HG03442 (cell line): ENCODE data around the gene EFEMP2.
"Not testable (repeated sequence)": the region's sequence is repeated elsewhere in the genome, so short reads cannot be mapped to it uniquely, and the experiment has no call there.

Experiments used
- ATAC-seq: cut with Tn5 transposase; IDR thresholded peaks from one replicate; pipeline ENCODE4 v1.9.1; 2021; ENCODE audit warnings: mild to moderate bottlenecking, moderate library complexity; ENCODE audit not compliant: unreplicated experiment

The EFEMP2 gene

DNA sequence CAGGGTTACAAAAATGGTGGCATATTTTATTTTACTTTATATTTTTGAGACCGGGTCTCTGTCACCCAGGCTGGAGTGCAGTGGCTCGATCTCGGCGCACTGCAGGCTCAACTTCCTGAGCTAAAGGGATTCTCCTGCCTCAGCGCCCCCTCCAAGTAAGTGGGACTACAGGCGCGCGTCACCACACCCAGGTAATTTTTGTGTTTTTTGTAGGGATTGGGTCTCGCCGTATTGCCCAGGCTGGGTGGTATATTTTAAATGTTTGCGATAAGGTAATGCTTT, 28.2 kb upstream of the EFEMP2 start:
- no peak for ATAC-seq

DNA sequence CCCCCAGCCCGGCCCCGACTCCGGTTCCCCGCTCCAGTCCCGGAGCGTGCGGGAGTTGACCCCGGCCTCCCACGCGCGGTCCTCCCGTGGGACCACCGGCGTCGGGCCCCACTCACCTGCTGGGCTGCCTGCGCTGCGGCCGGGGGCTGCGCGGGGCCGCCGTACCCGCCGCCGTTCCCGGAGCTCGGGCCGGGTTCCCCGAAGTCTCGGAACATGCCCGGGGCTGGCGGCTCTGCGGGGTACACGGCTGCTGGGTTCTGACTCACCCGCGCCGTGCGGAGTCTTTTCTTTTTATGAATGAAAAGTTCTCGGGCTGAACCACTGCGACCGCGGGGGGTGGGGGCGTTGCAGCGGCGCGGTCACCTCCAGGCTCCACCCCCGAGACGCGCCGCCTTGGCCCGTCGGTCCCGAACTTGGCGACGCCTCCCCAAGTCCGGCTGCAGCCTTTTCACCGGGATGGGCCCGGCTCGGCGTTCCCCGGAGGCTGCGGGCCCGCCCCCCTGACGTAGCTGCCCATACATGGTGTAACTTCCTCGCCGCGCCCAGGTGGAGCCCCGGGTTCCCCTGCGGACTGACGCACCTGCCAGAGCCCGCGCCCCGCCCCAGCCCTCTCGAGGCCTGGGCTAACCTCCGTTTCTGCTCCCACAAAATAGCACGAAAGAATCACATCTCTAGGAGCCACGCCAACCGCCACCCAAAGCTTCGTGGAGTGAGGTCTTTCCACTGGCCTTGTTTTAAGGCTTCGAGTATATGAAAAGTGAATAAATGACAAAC, 27.7 kb upstream of the EFEMP2 start, which contains the start of gene FOSL1:
TSS of gene FOSL1 (minus strand) at position 264 of the 774 bp plus-strand sequence. CDS start at position 215, 49 bp downstream.
- ATAC-seq, result peak; percentile 70

DNA sequence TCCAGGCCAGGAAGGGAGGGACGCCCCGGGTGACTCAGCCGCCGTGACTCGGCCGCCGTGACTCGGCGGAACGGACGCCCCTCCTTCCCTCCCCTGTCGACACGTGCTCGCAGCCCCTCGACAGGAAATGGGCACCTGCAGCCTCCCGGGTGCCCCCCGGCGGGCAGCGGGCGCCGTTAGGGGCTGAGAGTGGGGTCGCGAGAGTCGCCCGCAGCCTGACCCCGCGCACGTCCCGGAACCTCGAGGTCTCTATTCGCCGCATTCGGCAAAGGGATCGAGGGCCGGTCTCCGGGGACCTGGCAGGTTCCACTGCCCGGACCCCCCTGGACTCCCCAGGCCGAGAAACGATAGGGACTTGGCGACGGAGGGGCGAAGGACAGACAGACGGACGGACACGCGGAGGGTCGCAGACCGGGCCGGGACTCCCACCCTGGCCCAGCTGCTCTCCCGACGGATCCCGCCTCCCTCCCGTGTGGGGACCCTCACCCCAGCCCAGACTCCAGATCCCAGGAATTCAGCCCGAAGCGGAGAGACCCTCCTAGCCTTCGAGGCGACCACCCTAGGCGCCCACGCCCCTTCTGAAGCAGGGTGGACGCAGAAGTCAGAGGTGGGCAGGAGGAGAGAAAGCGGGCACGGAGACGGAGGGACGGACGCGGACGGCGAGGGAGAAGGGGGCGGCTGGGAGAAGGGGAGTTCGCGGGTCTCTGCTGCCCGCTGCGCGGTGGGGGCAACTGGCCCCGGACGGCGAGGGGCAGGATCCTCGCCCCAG, 26.9 kb upstream of the EFEMP2 start:
- ATAC-seq, result no peak

DNA sequence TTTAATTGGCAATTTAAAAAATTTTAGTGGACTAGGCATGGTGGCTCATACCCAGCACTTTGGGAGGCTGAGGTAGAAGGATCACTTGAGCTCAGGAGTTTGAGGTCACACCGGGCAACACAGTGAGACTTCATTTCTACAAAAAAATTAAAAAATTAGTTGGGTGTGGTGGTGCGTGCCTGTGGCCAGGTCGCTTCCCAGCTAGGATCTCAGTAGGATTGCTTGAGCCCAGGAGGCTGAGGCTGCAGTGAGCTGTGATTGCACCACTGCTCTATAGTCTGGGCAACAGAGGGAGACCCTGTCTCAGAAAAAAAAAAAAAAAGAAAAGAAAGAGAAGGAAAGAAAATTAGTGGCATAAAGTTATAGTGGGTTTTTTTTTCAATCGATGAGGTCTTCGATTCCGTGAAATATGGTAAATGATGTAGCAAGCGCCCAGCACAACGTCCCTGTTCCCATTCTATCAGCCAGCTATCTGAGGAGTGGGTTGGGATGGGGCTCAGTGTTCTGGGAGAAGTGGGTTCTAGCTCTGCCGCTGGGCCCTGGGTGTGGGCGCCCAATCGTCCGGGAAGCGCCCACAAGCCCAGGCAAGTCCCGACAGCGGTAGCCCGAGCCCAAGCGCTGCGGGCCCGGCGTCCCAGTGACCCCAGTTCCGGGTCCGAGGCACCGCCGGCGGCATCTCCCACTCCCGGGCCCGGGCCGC, 26.2 kb upstream of the EFEMP2 start:
- no peak for ATAC-seq

DNA sequence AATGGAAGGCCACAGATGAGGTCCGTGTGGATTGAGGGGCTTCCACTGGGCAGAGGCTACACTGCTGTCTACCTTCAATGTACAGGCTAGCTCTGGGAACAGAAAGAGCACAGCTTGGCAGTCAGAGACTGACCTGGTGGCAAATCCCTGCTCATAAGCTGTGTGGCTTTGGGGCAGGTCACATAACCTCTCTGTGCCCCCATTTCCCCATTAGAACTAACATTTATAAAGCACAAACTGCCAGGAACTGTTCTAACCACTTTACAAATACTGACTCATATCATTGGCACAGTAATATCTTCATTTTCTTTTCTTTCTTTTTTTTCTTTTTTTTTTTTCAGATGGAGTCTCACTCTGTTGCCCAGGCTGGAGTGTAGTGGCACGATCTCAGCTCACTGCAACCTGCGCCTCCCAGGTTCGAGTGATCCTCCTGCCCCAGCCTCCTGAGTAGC, 24.4 kb upstream of the EFEMP2 start:
- no peak for ATAC-seq

DNA sequence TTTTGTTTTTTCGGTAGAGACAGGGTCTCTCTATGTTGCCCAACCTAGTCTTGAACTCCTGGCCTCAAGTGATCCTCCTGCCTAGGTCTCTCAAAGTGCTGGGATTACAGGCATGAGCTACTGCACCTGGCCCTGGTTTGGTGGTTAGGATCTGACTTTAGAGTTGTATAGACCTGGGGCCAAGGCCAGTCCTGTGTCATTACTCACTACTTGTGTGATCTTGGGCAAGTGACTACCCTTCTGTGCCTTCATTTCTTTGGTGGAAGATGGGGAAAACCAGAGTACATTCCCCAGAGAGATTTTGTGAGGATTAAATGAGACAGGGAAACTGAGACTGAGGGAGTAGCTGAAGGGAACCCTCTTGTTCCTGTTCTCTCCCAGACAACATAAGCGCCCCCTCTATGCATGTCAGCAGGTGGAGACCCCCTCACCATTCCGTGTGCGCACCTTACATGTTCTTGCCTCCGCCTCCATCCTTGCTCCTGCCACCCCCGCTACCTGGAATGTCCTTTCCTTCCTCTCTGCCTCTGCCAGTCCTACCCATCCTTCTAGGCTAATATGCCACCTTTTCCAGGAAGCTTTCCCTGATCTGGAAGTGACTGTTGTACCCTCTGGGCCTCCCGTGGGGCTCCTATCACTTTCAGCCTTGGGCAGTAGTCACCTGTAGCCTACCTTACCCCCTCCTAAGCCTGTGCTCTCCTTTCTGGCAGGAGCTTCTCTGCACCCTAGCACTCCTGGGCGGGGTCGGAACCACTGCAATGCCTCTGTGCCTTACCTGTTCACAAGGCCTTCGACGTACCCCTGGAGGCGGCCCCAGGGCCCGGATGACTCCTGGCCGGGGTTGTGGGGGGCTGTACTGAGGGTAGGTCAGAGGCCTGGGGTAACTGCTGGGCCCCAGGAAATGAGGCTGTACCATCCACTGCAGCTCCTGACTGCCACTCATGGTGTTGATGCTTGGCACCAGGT, 23.7 kb upstream of the EFEMP2 start:
- no peak for ATAC-seq

DNA sequence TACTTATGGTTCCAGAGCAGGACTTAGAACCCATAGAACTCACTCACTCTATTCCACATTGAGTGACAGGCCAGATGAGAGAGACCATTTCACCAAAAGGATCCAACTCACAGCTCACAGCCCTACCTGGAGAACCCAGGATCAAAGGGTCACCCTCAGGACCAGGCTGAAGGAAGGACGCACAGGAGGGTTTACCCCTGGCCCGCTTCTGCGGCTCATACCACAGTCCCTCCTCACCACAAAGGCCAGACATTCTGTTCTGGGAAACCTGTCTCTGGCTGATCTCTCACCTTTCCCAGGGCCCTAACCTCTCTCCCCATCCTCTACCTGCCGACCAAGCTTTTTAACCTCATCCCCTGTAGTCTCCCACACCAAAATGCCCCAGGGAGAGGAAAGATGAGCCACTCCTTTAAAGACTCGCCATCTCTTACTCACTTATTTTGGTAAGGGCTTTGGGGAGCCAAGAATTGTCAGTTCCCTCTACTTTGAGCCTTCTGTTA, 22.9 kb upstream of the EFEMP2 start:
- ATAC-seq, result no peak

DNA sequence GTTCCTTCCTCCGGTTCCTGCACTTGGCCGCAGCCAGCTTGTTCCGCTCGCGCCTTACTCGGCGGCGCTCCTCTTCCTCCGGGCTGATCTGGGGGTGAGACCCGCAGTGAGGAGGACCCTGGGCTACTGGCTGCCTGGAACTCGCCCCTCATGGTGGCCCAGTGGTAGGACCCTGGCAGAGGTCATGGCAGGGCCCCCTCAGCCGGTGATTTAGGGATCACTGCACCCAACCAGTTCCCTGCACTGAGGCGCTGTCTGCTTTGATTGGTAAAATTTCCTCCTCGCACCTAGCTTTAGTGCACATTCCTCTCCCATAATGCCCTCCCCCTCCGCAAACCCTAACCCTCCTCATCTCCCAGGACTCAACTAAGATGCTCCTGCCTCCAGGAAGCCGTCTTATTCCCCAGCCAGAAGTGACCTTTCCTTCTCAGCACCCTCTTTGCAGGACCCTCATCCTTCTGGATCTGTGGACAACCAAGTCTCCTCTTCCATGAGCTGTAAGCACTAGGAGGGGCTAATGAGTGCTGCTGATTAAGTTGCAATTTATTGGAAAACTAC, 21.5 kb upstream of the EFEMP2 start:
- no peak for ATAC-seq

DNA sequence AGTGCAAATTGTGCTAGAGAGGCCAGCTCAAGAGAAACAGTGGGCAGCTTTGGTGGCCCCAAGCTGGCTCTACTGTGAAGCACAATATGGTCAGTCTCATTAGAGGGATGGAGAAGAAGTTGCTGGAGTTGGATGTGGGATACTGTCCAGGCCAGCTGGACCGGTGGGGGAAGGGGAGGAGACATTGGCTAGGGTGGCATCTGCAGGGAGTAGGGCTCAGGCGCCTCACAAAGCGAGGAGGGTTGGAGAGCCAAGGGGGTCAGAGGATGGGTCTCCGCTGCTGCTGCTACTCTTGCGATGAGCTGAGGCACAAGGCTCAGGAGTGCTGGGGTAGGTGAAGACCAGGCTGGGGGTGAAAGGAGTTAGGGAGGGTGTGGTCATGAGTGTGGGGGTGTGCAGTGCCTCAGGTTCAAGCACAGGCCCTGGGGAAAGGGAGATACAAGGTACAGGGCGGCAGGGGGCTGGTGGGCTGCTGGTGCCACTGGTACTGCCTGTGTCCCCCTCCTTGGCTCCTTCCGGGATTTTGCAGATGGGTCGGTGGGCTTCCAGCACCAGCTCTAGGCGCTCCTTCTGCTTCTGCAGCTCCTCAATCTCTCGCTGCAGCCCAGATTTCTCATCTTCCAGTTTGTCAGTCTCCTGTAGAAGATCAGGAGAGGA, 20.2 kb upstream of the EFEMP2 start:
- no peak for ATAC-seq

DNA sequence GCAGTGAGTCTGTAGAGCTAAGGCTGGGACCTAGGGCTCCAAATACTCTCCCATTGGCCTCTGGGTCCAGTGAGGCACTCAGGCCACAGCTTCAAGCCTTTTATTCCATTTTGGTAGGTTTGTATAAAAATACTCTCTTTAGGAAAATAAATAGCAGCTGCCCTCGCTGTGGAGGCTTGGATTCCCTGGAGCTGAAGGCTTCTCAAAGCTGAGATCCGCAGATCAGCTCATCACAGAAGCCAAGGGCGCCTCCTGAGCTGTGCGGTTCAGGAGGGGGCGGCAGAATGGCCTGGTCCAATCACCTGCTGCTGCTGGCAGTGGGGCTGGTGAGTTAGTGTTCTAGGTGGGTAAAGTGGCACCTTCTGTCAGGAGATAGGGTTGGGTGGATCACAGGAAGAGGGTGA, 19.5 kb upstream of the EFEMP2 start:
- not testable (repeated sequence) for ATAC-seq

DNA sequence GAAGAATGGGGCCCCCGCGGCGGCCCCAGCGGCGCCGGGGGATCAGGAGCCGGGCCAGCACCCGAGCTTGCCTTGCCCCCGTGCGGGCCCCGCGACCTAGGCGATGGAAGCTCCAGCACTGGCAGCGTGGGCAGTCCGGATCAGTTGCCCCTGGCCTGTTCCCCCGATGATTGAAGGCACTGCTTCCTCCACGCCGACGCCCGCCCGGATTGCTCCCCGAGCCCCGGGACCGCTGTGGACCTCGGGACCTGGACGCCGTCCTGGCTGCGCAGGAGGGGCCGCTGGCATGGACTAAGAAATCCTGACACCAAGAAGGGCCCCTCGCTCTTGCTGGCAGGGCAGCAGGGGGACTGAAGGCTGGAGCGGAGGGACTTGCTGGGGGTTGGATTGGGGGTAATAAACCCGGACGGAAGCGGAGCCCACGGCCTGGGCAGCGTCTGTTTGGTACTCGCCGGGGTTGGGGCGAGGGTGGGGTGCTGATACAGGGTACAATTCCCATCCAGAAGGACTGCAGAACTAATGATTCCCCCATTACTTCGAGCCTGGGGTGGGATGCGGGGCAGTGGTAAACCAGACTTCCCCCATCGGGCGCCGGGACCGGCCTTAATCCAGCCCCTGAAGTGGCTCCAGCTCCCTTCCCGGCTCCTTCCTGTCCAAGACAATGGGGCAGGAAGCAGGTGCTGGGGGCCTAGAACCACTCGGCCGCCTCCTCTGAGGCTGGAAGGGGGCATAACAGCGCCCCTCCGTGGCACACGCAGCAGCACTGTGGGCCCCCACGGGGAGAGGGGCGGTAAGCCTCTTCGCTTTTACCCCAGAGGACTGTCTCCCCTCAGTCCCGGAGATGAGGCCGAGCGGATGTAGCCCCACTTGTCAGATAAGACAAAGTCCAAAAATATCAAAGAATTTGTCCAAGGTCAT, 18.9 kb upstream of the EFEMP2 start:
- no peak for ATAC-seq

DNA sequence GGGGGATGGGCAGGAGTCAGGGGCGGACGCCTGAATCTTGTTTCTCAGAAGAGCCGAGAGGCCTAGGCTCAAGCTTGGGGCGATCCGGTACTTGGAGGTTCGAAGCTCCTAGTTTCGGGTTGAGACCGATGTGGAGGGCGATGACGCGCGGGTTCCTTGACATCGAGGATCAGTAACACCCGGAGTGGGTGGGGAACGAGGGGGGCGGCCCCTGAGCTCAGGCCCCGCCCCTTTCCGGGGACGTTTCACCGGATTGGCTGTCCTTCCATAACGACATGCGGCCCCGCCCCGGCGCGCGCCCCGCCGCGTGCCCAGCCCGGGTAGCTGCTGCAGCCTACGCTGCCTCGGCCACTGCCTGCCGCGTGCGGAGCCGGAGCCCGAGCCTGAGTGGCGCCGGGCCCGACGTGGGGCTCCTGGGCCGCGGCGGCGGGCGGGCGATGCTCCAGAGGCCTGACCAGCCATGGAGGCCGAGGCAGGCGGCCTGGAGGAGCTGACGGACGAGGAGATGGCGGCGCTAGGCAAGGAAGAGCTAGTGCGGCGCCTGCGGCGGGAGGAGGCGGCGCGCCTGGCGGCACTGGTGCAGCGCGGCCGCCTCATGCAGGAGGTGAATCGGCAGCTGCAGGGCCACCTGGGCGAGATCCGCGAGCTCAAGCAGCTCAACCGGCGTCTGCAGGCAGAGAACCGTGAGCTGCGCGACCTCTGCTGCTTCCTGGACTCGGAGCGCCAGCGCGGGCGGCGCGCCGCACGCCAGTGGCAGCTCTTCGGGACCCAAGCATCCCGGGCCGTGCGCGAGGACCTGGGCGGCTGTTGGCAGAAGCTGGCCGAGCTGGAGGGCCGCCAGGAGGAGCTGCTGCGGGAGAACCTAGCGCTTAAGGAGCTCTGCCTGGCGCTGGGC, 18.0 kb upstream of the EFEMP2 start, which contains the start of gene CCDC85B:
TSS of gene CCDC85B (plus strand) at position 350 of the 895 bp plus-strand sequence. CDS start at position 461, 111 bp downstream.
- ATAC-seq, result peak; percentile 49

DNA sequence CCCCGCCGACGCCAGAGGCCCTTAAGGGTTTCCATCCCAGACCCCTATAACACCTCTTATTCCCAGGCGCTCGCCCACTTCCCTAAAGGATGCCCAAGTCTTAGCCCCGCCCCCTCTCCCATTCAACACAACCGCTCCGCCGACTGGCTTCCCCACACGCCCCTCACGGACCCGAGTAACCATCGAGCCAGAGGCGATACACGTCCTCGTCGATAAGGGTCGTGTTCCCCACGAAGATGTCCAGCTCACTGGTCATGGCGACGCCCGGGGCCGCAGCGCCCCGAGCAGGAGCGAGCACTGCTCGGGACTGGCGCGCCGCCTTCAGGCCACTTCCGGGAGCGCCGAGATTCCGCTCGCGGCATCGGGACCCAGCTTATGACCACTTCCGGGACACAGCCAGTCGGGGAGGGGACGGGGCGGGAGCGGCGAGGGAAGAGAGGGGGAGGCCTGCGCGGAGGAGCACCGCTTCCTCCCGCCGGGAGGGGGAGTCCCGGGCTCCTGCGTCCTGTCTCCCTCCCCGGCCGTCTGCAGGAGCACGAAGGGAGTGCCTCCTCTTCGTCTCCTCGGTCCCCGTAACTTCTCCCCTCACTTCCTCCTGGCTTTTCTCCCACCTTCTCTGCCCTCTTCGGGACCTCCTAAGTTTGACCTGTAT, 15.7 kb upstream of the EFEMP2 start, which contains the start of gene FIBP:
TSS of gene FIBP (minus strand) at position 309 of the 652 bp plus-strand sequence. CDS start at position 256, 53 bp downstream.
- peak; percentile 35 for ATAC-seq

DNA sequence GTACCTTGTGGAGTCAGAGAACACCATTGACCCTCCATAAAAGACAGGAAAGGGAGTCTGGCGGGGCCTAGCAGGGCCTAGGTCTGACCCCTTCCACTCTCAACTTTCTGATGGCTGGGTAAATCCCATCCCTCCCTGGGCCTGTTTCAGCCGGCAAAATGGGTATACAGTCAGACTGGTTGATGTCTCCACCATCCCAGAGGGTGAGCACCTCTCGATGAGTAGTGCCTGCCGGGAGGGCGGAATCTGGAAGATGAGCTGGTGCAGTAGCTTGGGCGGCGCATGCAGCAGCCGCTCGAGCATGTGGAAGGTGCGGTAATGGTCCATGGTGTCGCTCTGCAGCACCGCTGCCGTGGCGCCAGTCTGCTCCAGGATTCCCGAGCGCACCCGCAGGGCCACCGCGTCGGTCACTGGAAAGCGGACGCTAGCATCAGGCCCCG, 15.1 kb upstream of the EFEMP2 start:
- no peak for ATAC-seq

DNA sequence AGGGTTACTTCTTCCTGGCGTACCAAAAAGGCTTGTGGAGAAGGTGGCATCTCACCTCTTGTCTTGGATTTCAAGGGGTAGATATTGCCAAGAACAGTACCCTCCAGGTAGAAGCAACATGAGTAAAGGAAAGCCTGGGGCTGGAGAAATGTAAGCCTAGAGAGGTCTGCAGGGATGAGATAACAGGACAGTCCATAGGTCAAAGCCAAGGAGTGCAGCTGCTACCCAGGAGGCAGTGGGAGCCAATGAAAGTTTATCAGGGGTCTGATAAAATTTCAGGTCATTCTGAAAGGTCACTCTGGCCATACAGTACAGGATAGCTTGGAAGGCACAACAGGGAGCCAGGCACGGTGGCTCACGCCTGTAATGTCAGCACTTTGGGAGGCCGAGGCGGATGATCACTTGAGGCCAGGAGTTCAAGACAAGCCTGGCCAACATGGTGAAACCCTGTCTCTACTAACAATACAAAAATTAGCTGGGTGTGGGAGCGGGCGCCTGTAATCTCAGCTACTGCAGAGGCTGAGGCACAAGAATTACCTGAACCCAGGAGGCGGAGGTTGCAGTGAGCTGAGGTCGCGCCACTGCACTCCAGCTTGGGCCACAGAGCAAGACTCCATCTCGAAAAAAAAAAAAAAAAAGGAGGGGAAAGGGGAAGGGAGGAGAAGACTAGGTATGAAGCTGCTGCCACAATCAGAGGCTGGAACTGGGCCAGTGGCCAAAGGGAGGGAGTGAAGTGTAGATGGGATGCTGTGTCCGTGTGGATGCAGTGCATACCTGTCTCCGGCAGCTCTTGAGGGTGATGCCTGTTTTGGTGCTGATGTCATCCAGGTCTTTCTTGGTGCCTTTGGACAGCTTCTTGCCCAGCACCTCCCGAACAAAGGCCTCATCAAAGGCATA, 14.5 kb upstream of the EFEMP2 start:
- no peak for ATAC-seq
